Large intestine (tissue), 3 donors: Measurements from ENCODE around the gene ZIC4. TPM values are rescaled to one million over a fixed set of nuclear protein-coding genes. Genes with fewer than 3 reads are reported as not detected.

Experiments
- DNase-seq, 2 donors: peaks; one replicate each; pipeline versions ENCODE4 v3.0.0 to v3.0.0-alpha.2; 2013
- H3K27ac ChIP-seq: one replicate; pipeline ENCODE4 v1.5.1; 2013; ENCODE audit warnings: low read length
- H3K27me3 ChIP-seq: 2 replicates; pipeline ENCODE4 v1.6.1; 2013; ENCODE audit warnings: low read length; ENCODE audit not compliant: control insufficient read depth, insufficient read depth
- H3K36me3 ChIP-seq: 2 replicates; pipeline ENCODE4 v1.6.1; 2013; ENCODE audit warnings: low read length; ENCODE audit not compliant: control insufficient read depth, insufficient read depth
- H3K4me1 ChIP-seq: one replicate; pipeline ENCODE4 v1.6.1; 2013; ENCODE audit warnings: low read length; ENCODE audit not compliant: control insufficient read depth, insufficient read depth
- H3K4me3 ChIP-seq: one replicate; pipeline ENCODE4 v1.5.1; 2013; ENCODE audit warnings: low read length
- H3K9me3 ChIP-seq: one replicate; pipeline ENCODE4 v1.6.1; 2013; ENCODE audit warnings: mild to moderate bottlenecking, low read depth, low read length, moderate library complexity; ENCODE audit not compliant: control insufficient read depth
- WGBS: methylation state at CpG from one replicate; pipeline ENCODE4 v1.1.5; 2013; ENCODE audit warnings: low lambda C conversion rate; ENCODE audit not compliant: insufficient coverage; 5-methylcytosine and 5-hydroxymethylcytosine counted together
- polyA plus RNA-seq: library from polyadenylated mRNA; unstranded; fragments of 120-200 nt; gene quantifications from one replicate; pipeline ENCODE4 v1.2.1, GENCODE V29; 2013

The ZIC4 gene
- polyA plus RNA-seq, 1 donor: not detected

GRCh38 chr3:147411238-147411814 is 5.0 kb upstream of the ZIC4 start:
- Histone ChIP-seq H3K27me3 (peaks cover 96% of the 10 kb centered on the region), H3K4me3 (no peak overlapping the region), H3K9me3 (peaks cover 22% of the 10 kb centered on the region), H3K4me1 (peaks cover 7% of the 10 kb centered on the region), H3K36me3 (no peaks in the 10 kb centered on the region), H3K27ac (no peak overlapping the region)
- DNase-seq: no peak
- WGBS: 10% methylated on average over 4 of the region's 14 CpGs

GRCh38 chr3:147410526-147411237 is 4.3 kb upstream of the ZIC4 start:
- Histone ChIP-seq H3K4me3 (no peak overlapping the region), H3K27me3 (peaks cover 99% of the 10 kb centered on the region), H3K27ac (no peak overlapping the region), H3K36me3 (no peaks in the 10 kb centered on the region), H3K9me3 (peaks cover 23% of the 10 kb centered on the region), H3K4me1 (peaks cover 7% of the 10 kb centered on the region)
- no peak for DNase-seq
- WGBS: no CpG with 5 or more reads among the region's 61 CpGs

GRCh38 chr3:147410116-147410525 is 3.8 kb upstream of the ZIC4 start:
- DNase-seq: no peak
- no CpG with 5 or more reads among the region's 52 CpGs for WGBS
- H3K9me3 ChIP-seq: peaks cover 25% of the 10 kb centered on the region
- peaks cover 99% of the 10 kb centered on the region for H3K27me3 ChIP-seq
- no peaks in the 10 kb centered on the region for H3K36me3 ChIP-seq
- no peak overlapping the region for H3K4me3 ChIP-seq
- H3K27ac ChIP-seq: no peak overlapping the region
- peaks cover 7% of the 10 kb centered on the region for H3K4me1 ChIP-seq

DNA sequence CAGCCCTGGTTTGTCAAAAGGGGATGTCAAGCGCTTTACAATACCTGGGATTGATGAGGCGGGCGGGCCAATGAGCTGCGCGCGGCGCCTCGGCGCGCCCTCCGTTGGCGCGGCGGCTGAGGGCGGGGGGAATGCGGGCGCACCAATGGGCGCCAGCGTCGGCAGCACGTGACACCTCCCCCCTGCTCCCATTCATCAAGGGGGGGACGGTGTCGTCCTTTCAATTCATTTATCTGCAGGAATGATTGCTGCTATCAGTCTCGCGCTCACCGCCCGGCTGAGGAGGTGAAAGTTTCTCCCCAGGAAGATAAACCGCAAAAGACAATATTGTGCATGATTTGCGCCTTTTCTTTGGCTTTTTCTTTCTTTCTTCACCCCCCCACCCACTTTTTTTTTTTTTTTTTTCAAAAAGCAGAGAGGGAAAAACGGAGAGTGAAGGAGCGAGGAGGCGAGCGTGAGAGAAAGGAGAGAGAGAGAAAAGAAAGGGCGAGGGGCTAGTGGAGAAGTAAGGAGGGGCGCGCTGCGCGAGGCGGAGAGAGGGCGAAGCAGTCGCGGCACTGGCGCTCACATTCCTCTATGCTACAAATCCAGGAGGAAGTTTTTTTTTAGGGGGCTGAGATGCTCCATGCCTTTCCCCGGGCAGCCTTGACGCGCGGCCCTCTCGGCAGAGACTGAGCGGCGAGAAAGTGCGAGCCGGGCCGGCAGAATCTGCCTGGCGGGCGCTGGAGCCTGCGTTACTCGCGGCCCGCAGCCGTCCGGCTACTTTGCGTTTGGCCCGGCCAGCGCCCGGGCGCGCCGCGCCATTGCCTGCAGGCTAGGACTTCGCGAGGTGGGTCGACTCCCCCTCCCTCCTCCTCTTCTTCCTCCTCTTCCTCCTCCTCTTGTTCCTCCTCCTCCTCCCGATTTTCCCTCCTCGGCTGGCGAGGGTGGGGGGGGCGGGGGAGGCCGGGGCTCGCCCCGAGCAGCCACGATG is 3.1 kb upstream of the ZIC4 start, which contains the start of gene ZIC1:
Gene ZIC1, plus strand, starts transcription at position 223 of the 973 bp plus-strand sequence. Its CDS starts 748 bp downstream, at position 971.
- Histone ChIP-seq H3K4me1 (peaks cover 7% of the 10 kb centered on the region), H3K27me3 (peaks cover 100% of the 10 kb centered on the region), H3K4me3 (no peak within 1 kb of the TSS), H3K9me3 (peaks cover 25% of the 10 kb centered on the region), H3K36me3 (no peaks in the 10 kb centered on the region), H3K27ac (no peak within 1 kb of the TSS)
- WGBS: no CpG with 5 or more reads among the region's 80 CpGs
- no peak for DNase-seq

DNA sequence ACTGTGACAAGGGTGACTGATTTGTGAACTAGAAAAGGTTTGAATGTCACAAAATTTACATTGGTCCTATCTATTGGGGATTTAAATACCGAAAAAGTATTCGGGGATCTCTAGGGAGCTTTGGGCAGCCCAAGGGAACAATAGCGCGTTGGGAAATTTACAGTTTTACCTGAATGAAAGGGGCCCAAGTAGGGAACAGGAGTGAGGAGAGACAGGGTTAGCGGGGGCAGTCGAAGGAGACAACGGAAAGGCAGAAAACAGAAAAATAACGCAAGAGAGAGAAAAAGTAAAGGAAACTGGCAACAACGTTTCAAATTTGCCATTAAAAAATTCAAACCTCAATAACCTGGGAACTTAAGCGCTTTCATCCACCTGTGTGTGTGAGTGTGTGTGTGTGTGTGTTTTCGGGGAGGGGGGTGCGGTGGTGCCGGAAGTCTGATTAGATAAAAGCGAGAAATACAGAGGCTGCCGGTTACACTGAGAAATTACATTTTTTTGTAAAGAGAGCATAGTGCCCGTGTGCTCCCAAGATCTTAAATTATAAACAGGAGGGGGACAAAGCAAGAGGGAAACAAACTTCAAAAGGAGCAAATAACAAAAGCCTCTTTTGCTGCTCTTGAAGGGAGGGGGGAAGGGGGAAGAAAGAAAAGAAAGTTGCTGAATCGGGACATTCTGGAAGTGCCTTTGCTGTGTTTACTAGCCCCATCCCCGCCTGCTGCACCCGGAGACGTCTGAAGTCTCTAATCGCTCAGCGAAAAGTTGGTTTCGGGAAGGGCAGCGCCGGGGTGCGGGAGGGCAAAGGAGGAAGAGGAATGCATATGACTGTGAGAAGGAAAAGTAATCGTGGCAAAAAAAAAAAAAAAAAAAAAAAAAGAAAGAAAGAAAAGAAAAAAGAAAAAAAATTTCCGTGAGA is 2.1 kb upstream of the ZIC4 start:
- Histone ChIP-seq H3K27ac (no peak overlapping the region), H3K36me3 (no peaks in the 10 kb centered on the region), H3K27me3 (peaks cover 100% of the 10 kb centered on the region), H3K4me3 (no peak overlapping the region), H3K4me1 (peaks cover 7% of the 10 kb centered on the region), H3K9me3 (peaks cover 25% of the 10 kb centered on the region)
- DNase-seq: no peak
- 3% methylated on average over 12 of the region's 28 CpGs for WGBS

DNA sequence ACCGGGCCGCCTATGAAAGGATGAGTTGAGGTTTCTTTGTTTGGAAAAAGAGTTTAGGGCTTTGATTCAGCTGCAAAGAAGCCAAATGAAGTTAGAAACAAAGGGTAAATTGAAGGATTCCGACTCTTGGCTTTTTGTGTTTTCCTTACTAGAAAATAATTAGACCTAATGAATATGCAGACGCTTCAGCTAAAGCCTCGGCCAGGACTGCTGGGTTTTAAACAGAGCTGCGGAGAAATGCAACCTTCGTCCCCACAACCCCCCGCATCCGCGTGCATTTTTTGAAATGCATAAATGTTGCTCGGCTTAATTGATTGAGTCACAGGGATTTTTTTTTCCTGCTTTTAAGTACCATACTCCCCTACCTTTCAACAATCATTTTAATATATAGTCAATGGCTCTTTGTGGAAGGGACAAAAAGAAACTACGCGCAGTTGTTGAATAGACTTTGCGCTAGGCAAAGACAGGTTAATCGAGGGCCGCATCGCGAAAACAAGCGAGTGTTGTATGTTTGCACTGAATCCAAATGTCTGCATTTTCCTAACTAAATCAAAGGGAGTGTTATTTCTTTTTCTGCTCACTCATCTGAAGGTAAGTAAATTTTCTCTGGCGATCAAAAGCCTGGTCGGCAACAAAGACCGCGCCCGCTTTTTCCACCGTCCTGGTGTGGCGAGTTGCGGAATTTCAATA is 1.3 kb upstream of the ZIC4 start:
- Histone ChIP-seq H3K4me1 (peaks cover 3% of the 10 kb centered on the region), H3K36me3 (no peaks in the 10 kb centered on the region), H3K27ac (no peak overlapping the region), H3K9me3 (peaks cover 19% of the 10 kb centered on the region), H3K4me3 (no peak overlapping the region), H3K27me3 (peaks cover 98% of the 10 kb centered on the region)
- DNase-seq: no peak
- no CpG with 5 or more reads among the region's 27 CpGs for WGBS

DNA sequence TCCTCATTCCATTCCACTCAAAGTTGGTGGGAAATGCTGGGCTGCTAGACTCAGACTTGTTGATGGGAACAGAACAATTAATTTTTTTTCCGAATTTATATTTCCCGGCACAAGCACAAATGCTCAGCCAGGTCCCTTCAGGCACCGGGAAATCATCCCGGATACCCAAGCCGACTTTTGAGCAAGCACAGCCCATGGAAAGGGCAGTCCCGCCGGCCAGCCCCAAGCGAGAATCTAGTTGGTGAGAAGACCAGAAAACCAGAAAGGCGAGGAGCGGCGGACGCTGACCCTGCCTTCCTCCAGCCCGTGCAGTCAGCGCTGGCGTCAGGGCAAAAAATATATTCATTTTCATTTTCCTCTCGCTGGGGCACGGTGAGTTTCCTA is 763 bp upstream of the ZIC4 start:
- H3K36me3 ChIP-seq: no peaks in the 10 kb centered on the region
- H3K4me3 ChIP-seq: no peak overlapping the region
- WGBS: no CpG with 5 or more reads among the region's 17 CpGs
- H3K4me1 ChIP-seq: peaks cover 3% of the 10 kb centered on the region
- peaks cover 98% of the 10 kb centered on the region for H3K27me3 ChIP-seq
- DNase-seq: no peak
- H3K27ac ChIP-seq: no peak overlapping the region
- H3K9me3 ChIP-seq: peaks cover 16% of the 10 kb centered on the region

GRCh38 chr3:147405231-147406027 is 914 bp downstream of the ZIC4 start:
- Histone ChIP-seq H3K9me3 (peaks cover 11% of the 10 kb centered on the region), H3K4me3 (no peak overlapping the region), H3K27me3 (peaks cover 96% of the 10 kb centered on the region), H3K4me1 (peaks cover 3% of the 10 kb centered on the region), H3K36me3 (no peaks in the 10 kb centered on the region), H3K27ac (no peak overlapping the region)
- DNase-seq: no peak
- no CpG with 5 or more reads among the region's 27 CpGs for WGBS

DNA sequence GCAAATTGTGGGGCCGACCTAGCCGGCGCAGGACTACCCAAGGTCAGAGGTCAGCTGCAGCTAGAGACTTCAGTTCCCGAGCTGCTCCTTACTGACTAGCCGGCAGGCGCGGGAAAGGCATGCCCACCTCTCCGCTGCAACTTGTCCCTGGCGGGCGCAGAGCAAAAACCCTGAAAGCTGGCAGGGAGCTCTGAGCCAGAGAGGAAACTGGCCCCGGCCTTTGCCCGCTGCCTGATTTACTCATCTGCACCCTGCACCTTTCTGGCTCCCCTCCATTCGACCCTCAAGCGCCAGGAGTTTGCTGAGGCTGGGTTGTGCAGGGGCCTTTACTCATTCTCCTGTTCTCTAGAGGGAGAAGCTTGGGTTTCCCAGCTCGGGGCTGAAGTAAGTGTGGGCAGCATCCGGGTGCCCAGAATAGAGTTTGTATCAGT is 1.5 kb downstream of the ZIC4 start:
- no peak for DNase-seq
- no peak overlapping the region for H3K27ac ChIP-seq
- H3K27me3 ChIP-seq: peaks cover 96% of the 10 kb centered on the region
- H3K9me3 ChIP-seq: peaks cover 7% of the 10 kb centered on the region
- no peak overlapping the region for H3K4me3 ChIP-seq
- H3K4me1 ChIP-seq: peaks cover 3% of the 10 kb centered on the region
- H3K36me3 ChIP-seq: no peaks in the 10 kb centered on the region
- no CpG with 5 or more reads among the region's 16 CpGs for WGBS
